HG03066 (cell line): ENCODE results near the gene PTN.

Experiments
- ATAC-seq: cut with Tn5 transposase; IDR thresholded peaks from one replicate; pipeline ENCODE4 v1.9.1; 2021; ENCODE audit warnings: low read depth; ENCODE audit not compliant: unreplicated experiment

PTN gene

DNA sequence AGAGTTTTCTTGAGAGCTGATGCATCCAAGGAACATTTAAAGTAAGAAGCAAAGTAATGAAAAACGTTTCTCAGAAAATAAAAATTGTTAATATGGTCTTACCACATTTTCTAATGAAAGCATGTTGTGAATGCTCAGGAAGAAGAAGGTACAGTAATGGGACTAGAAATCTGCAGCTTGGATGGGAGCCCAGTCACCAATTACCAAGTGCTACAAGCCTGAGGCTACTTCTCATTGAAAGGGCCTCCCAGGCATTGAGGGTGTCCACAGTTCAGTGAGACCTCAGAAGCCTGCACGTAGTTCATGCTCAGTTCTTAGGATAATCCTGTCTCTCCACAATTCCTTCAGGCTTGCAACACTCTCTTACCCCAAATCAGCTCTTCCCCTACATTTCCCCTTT is 17.6 kb downstream of the PTN start:
- ATAC-seq: no peak

DNA sequence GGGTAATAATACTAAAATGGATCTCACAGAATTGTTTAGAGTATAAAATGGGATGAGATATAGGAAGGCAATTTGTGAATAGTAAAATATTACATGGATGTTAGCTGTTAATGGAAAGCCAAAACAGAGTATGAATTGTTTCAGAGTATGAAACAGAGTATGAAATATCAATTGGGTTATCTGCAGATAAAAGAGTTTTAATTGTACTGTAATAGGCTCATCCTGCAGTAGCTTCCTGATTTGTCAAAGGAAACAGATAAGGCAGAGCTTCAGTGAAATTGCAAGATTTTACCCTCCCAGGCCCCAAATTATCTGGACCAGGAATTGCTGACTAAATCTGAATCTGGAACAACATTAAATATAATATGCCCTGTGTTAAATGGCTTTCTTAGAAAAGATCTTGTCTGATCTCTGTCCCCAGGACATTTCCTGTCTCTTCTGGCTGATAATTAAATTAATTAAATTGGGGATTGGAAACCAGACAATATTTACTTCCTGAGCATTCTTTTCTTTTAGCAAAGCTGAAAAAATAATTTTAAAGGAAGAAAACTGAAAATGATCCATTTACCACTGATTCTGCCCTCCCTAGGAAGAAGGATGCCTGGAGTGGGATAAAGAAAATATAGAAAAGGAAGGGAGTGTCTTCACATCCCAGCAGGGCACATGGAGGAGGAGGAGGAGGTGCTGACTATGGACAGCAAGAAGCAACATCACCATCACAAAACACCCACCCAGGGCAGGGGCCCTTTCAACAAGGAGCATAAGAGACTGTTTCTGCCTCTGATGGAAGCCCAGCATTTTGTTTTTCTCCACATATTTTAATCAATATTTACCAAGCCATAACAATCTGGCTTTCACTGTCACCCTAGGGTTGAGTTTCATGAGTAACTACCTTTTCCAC is 18.5 kb downstream of the PTN start:
- no peak for ATAC-seq

DNA sequence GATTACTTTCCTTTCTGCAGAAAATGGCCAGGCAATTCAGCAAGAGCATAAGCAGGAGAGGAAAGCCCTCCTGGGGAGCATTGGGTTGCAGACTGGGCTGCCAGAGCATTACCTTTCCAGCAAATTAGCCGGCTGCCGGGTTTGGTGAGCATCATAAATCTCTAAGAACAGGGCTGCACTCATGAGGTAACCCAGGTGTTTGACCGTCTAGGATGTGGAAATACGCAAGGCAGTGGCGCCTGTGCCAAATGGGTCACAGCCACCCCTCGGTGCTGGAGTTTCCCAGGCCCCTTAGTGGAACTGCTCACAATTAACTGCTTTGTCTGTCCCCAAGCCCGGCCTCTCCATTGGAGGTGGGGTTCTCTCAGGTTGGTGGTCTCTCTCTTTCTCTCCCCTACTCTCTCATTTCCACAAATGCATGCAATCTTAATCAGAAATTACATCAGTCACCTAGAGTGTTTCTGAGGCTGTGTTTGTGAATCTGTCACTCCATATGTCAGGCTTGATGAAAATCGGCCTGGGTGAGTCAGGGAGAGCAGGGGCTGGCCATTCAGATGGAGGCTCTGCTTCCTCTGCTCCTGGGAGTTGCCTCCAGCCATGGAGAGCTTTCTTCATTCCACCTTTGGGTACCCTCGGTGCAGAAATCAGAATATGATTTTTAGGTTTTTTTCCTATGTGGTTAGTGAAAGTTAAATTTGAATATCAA is 26.7 kb downstream of the PTN start:
- no peak for ATAC-seq

DNA sequence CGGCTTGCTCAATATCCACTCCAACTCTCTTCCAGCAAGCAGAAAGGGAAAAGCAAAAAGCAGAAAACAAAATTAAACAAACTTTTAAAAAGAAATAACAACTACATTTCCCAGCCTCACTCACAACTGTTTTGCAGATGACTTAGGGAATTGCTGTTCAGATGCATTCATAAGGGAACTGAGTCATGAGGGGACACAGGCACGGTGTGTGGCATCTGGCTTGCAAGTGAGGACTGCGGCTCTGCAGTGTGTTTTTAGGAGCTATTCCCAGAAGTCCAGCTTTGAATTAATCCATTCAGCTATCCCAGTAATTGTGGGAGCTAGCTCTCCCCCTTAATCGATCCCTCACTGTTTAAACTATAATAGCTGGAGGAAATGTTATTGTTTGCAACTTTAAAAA is 30.3 kb downstream of the PTN start:
- ATAC-seq: no peak

DNA sequence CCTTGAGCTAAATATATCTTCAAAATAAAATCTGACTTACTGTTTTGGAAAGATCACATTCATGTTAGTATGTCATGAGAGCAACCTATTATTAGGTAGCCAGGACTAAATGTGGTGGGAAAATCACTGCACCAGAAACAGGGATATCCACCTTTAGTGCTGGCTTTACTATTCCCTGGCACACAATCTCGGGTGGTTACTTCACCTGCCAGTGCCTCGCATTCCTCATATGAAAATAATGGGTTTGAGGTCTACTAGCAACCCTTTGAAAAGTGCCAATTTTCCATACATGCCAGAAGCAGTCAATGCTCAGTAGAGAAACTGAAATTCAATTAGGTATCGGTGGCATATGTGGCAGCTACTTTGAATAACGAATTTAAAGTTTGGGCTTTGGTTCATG is 36.8 kb downstream of the PTN start:
- ATAC-seq: no peak

DNA sequence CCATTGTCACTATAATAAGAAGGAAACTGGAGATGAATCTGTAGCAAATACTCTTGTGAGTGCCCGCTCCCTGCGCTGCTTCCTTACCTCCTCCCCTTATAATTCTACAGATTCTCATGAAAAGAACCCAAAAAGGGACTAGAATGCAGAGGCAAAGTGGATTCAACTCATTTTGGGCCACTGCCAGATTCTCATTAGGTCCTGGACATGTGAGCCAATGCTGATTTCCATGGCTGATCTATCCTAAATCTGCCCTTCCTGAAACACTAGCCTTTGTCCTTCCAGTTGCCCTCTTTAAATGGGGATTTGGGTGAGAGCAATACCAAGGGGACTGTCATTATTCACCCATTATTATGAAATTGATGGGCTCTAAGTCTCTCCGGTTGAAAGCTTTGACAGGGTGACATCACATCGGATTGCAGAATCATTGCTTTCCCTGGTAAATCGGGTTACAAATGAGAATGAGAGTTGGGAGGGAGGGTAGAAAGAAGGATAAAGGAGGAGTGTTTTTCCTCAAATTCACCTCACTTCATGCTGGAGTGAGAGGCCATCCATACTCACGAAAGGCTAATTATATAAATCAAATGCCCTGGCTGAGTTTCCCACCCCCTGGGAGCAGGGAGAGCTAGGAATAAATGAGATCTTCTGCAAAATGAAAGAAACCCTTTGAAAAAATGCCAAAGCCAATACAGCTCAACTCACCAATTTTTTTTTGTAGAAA is 37.5 kb downstream of the PTN start:
- no peak for ATAC-seq

DNA sequence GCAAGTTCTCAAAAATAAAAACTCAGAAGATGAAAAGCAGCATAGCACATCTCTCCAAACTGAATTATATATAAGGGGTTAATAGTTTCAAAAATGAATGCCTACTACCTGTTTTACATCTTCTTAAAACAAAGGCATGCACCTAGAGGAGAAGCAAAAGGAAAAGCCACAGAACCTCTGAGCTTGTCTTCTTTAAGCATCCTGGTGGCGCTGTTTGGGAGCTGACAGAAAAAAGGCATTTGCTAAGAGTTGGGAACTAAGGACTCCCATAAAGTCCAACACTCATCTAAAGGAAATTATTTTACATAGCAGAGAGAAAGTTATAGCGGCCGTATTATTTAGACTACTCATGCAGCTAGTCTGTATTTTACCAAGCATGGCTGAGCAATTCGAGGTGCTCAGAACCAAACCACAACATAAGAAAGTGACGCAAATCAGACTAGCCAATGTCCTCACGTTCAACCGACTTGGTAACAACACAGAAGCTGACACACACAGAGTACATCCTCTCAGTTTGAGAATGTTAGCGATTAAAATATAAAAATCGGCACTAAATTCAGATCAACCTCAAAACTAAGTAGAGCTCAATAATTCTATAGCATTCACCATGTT is 38.8 kb downstream of the PTN start:
- ATAC-seq: no peak

DNA sequence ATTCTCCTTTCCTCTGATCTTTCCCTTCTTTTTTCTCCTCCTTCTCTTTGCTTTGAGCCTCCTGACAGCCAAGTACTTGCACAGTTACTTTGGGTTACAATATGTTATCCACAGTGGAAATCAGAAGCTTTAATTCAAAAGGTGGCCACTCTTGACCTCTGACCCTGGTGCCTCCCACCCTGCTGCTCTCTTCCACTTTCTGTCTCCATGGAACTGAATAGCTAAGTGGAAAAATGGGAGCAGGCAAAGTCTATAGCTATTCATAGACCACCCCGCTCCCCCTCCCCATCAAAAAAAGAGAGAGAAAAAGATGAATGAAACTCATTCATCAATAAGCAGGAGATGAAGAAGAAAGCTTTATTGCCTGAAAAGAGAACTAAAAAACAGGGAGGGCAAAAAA is 39.4 kb downstream of the PTN start:
- ATAC-seq: no peak

DNA sequence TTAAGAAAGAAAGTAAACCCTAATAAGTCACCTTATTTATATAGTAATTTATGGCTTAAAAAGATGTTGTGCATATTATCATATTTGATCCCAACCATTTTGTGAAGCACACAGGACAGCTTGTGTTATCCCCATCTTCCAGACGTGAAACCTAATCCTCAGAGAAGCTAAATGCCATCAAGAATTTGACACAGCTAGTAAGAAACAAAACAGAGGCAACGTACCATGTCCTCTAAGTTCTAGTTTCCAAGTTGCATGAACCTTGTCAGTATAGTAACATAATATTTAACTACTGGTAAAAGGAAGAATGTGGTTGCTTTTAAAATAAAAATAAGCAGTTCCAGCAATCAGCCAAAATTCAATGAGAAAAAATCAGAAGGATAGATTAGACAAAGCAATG is 41.5 kb downstream of the PTN start:
- no peak for ATAC-seq

DNA sequence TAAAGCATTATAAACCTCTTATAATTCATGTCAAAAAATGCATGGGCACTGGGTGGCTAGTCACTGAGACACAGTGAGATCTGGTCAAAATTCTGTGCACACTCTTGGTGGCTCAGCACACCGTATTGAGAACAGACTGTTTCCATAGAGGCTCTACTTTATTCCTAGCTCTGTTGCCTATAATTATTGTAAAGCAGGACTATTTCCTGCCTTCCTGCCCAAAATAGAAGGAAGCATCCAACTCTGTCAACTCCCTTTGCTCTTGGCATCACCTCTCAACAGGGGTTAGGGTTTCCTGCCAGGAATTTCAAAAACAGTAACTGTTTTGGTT is 45.1 kb downstream of the PTN start:
- no peak for ATAC-seq

DNA sequence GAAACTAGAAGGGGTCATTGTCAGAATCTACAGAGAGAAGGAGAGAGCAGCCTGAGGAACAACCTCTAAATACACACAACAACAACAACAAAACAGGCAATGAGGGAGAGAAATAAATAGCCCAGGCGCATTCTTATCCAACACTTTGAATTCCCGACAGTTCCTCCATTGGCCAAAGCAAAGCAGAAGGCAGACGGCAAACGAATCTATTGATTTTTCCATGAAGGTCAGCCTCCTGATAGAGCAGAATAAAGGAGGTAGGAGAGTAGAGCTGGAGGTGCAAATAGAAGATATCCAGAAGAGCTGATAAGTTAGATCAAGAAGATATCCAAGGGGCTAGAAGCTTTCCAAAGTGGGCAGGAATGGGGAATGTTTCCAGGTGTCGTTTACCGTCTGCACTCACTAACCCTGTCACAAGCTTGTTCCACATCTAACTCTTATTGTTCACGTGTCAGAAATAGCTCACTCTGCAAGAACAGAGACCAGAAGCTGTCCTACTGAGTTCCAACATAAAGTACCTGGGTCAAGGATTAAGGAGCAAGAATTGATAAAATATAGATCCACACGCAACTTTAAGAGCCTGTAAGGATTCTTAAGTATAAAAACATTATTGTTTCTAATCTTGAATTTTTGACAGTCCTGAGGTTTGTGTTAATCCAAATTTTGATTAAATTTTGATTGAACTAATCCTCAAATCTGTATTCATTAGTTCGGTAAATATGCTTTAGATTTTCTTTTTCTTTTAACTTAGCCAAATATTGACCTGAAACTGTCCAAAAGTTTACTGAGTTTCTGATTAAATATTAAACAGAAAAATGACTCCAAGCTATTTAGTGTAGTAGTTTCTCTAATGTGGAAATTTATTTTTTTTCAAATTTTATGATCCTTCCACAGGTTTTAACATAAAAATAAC is 45.7 kb downstream of the PTN start:
- no peak for ATAC-seq

DNA sequence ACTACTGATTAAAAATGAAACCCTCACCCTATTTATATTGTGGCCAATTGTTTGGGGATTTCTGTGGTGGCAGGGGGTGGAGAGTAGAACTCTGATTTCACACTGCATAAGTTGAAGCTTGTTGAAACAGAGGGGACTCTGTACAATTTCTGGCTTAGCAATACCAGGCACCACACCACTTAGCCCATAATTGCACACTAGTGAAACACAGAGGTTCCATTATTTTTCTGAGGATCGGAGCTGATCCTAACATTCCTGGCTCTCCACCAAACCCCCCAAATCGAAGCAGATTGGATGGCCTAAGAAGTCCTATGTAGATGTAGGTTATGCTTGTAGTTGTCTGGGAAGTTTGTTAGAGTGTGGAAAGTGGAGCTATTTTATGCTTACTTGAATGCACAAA is 47.0 kb downstream of the PTN start:
- no peak for ATAC-seq

DNA sequence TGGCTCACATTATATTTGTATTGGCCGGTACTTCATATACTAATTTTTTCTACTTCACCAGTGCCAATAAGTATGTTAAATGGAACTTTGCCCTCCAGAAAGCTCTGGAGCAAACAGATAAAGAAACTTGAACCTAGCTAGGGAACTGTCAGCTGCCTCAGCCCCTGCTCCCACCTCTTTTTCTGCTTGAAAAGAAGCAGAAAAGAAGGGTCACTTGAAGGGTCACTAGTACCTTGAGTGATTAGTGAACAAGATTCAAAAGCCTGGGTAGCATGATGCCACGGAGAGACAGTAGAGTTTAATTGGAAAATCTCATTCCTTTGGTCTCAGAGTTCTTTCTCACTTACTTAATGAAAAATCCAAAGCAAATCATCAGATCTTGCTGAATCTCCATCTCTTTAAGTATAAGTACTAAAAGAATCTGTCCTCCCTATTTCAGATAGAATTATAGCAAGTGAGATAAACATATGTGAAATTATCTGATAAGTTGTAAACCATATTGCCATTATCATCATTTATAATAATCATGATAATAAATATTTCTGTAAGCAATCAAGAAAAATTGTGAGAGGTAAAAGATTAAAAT is 47.7 kb downstream of the PTN start:
- no peak for ATAC-seq

DNA sequence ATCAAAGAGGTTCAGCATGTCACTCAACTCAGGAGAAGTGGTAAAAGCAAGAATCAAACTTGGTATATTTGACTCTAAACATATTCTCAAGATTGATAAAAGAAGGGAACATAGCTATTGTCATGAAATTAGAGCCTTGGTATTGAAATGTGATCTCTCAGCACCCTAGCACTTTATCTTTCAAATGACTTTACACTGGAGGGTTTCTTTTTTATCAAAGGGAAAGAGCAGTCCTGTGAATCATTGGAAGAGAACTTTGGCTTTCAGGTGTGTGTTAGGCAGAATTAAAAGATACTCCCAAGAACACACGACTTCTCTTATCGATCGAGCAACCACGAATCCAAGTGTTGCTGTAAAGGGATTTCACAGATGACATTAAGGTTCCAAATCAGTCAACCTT is 54.4 kb downstream of the PTN start:
- no peak for ATAC-seq

DNA sequence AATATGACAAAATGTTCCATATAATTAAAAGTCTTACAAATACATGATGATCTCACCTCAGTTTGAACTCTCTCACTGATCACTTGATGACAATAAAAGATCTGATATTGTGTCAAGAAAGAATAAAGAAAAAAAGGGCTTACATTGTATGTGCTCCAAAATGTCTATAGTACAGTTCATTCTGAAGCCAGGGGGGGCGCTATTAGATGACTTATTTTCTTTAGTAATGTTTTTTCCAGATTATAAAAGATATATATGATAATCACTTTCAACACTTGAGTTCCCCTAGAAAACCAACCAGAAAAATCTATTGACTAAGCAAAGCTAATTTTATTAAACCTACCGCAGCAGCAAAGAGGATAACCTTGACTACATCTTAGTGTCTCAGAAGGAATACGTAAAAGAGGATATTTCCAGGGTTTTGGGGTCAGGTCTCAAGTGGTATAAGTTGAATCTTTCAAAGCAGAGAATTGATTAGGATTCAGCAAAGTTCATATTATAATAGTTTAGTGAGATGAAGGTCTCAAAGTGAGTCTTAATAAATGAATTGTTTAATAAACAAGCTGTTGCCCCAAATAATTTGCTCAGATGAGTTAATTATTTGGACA is 55.8 kb downstream of the PTN start:
- no peak for ATAC-seq

DNA sequence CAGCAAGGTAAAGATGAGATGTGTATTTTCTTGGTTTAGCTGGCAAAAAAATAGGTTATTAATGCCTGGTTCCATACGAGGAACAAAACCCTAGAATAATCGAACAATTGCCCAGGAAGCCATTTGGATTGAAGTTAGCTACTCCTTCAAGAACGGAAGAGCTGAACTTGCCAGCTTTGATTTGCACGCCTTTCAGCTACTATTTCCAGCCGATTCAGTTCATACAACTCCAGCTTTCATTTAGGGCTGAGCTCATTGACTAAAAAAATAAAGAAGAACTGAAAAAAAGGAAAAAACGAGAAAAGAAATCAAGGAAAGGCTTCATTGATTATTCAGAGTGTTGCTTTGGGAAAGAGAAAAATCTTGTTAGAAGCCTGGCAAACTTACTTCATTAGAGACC is 60.4 kb downstream of the PTN start:
- no peak for ATAC-seq

DNA sequence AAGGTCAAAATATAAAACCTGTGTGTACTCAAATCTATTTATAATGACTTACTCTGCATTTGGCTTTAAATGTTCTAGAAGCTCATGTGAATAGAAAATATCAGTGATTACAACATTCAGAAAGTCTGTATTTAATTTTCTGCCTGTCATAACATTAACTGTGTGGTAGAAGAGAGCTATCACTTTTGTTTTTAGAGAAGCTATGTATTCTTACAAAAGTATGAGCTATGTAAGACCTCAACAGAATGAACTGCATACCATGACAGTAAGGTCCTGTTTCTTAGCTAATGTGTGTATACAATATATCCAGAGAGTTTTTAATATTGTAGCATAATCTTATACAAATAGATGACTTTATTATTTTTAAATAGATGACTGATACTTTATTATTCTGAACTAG is 61.5 kb downstream of the PTN start:
- no peak for ATAC-seq

DNA sequence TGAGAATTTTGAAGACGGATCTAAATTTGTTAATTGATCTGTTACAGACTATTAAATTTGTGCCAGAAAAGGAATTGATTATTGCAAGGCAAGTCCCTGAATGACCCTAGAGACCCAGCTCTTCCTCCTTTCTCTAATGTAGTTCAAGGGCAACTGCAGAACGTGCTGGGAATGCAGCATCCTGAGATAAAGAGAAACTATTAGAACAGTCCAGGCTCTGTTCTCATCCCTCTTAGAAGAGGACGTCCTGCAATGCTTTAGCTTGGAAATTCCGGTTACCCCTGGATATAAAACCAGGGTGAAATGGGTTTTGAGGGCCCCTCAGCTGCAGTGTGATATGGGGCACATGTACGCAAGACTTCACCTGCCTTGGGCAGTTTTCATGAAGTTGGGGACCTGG is 67.3 kb downstream of the PTN start:
- ATAC-seq: no peak

DNA sequence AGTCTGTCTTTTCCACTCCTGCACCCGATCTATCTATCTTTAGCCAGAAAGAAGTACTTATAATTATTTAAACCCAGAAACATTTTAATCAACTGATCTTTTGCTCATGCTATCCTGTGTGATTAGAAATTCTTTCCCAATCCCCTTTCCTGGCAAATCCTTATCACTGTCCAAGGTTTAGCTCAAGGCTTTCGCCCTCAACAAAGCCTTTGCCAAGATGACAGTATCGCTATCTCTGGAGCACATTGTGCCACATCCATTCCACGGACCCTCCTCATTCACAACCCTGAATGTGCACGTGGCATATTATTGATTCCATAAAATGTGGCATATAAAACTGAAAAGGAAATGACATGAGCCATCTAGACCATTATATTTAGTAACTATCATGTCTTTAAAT is 71.3 kb downstream of the PTN start:
- ATAC-seq: no peak
